ENCODE measurements around the gene IKZF3. TPM values are rescaled to one million over a fixed set of nuclear protein-coding genes. Genes with fewer than 3 reads are reported as not detected.

The IKZF3 gene
- total RNA-seq, 1 experiment from 2014 or later = 0.22 TPM

DNA sequence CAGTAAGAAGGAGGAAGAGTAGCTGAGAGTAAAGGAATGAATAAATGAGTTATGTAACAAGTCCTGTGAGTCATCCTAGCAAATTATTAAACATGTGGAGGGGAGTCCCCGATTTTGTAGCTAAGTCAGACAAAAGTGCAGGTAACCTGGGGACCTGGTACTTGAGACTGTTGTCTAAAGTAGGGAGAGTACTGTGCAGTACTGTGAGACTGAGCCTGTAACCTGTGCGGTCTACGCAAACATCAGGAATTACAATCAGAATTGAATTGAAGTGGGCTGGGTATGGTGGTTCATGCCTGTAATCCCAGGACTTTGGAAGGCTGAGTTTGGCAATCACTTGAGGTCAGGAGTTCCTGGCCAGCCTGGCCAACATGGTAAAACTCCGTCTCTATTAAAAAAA lies 35.7 kb downstream of the IKZF3 start:
- H3K9me3 Mint-ChIP-seq = peaks cover 22% of the 10 kb centered on the region in 2 experiments
- Histone ChIP-seq H2BK12ac (ENCODE audit: insufficient read length, low read depth, low read length) (no peak overlapping the region), H3K23ac (ENCODE audit: insufficient read length, low read depth, low read length) (no peak overlapping the region), H4K20me1 (ENCODE audit: control insufficient read depth, insufficient read depth, insufficient read length) (no peaks in the 10 kb centered on the region), H3K9me3 (ENCODE audit: control insufficient read depth, low read depth, low read length) (peaks cover 6% of the 10 kb centered on the region), H2BK15ac (ENCODE audit: low read depth, low read length) (no peak overlapping the region), H2BK20ac (ENCODE audit: low read depth, low read length, poor library complexity, severe bottlenecking) (no peak overlapping the region), H3K4ac (ENCODE audit: low read depth, low read length) (no peak overlapping the region), H2BK5ac (ENCODE audit: insufficient read length, low read length) (no peak overlapping the region), H4K5ac (ENCODE audit: insufficient read length, low read depth, low read length) (no peak overlapping the region), H3K14ac (ENCODE audit: insufficient read depth, low read length) (no peak overlapping the region), H3K23me2 (ENCODE audit: insufficient read length, low read depth, low read length, poor library complexity, severe bottlenecking) (no peaks in the 10 kb centered on the region), H3K4me2 (ENCODE audit: insufficient read depth, insufficient read length, low read length) (no peak overlapping the region), H4K8ac (replicated peaks; ENCODE audit: insufficient read length, low read depth, low read length) (no peak overlapping the region), H3K9ac (ENCODE audit: extremely low read depth, insufficient read length, low read length) (no peak overlapping the region), H3T11ph (ENCODE audit: low read length) (no peak overlapping the region), H3K4me1 (ENCODE audit: insufficient read depth, low read length) (no peaks in the 10 kb centered on the region), H3K79me2 (ENCODE audit: insufficient read depth, low read length) (no peaks in the 10 kb centered on the region), H3K27me3 (ENCODE audit: insufficient read depth, low read length) (no peaks in the 10 kb centered on the region), H3K56ac (ENCODE audit: insufficient read length, low read depth, low read length) (no peak overlapping the region), H3K27ac (ENCODE audit: insufficient read length, low read depth, low read length) (no peak overlapping the region), H2AFZ (ENCODE audit: low read length) (no peak overlapping the region), H2AK5ac (ENCODE audit: insufficient read length, low read length) (no peak overlapping the region), H3K79me1 (ENCODE audit: insufficient read depth, low read depth, low read length, poor library complexity, severe bottlenecking) (no peaks in the 10 kb centered on the region), H4K91ac (ENCODE audit: insufficient read length, low read depth, low read length) (no peak overlapping the region), H3K18ac (ENCODE audit: insufficient read length, low read depth, low read length) (no peak overlapping the region), H2BK120ac (ENCODE audit: low read depth, low read length, poor library complexity, severe bottlenecking) (no peak overlapping the region)
- no peak for DNase-seq
- H3K4me3 Mint-ChIP-seq = no peak overlapping the region
- H3K27ac Mint-ChIP-seq = no peak overlapping the region
- H3K27me3 Mint-ChIP-seq (ENCODE audit: low read depth) = peaks cover 2% of the 10 kb centered on the region
- H3K4me1 Mint-ChIP-seq = no peaks in the 10 kb centered on the region
- H3K36me3 Mint-ChIP-seq (ENCODE audit: insufficient read depth in 1 of 3, low read depth in 3 of 3) = peaks cover 6 to 10% (median 9%) of the 10 kb centered on the region in 3 experiments
- no CpG with 5 or more reads among the region's 4 CpGs for WGBS (ENCODE audit: extremely low coverage, insufficient read length, low lambda C conversion rate)
- TF ChIP-seq, protein P1, sequence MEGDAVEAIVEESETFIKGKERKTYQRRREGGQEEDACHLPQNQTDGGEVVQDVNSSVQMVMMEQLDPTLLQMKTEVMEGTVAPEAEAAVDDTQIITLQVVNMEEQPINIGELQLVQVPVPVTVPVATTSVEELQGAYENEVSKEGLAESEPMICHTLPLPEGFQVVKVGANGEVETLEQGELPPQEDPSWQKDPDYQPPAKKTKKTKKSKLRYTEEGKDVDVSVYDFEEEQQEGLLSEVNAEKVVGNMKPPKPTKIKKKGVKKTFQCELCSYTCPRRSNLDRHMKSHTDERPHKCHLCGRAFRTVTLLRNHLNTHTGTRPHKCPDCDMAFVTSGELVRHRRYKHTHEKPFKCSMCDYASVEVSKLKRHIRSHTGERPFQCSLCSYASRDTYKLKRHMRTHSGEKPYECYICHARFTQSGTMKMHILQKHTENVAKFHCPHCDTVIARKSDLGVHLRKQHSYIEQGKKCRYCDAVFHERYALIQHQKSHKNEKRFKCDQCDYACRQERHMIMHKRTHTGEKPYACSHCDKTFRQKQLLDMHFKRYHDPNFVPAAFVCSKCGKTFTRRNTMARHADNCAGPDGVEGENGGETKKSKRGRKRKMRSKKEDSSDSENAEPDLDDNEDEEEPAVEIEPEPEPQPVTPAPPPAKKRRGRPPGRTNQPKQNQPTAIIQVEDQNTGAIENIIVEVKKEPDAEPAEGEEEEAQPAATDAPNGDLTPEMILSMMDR (conservative IDR thresholded peaks at IDR 0.05) = no peak

All from H9 (cell line).